Heart left ventricle (tissue), 13 donors: Measurements from ENCODE around the gene APOBEC2.

ENCODE experiments used
- CTCF ChIP-seq, 12 donors: fragments of 200-600 bp; sonication (generic) in 4 of 12; IDR thresholded peaks; one replicate each; pipeline versions ENCODE4 v1.5.0 to v1.8.0; 2018 to 2022; ENCODE audit warnings: antibody characterized with exemption in 12 of 12, mild to moderate bottlenecking in 5 of 12
- POLR2A ChIP-seq, 2 donors: fragments of 450-650 bp; IDR thresholded peaks; one replicate each; pipeline ENCODE4 v1.6.1; 2017; ENCODE audit warnings: antibody characterized with exemption in 2 of 2, mild to moderate bottlenecking in 2 of 2, moderate library complexity in 2 of 2
- donor health status: ischemic (EF 13 %, LVEDD 7.1; RV severe dilation, severe dysfunction).
- donor health status: DM: no; HTN: yes; CAD: no.
- donor health status: DM: no; HTN: no; CAD: no.
- donor health status: ischemic (EF 25% LVEDD 6.9; RV normal size, moderate dysfunction).
- donor health status: ischemic (EF 25% LVEDD 5.7; RV mildly dilated, moderate dysfunction).
- donor health status: ischemic (EF 35%, LVEDD 5.7; RV mildly dilated, moderate dysfunction).
- donor health status: nonischemic (EF 11% LVEDD 7.7; RV severe dilation, severe dysfunction).
- donor health status: DM: yes; HTN: yes; CAD: no.
- donor health status: PGD.
- donor health status: ischemic (EF 29% LVEDD 5.4; RV normal size, mild dysfunction).
- donor health status: nonischemic (EF 23%, LVEDD 6.1; RV moderate dilation, normal function).

- TF ChIP-seq CTCF (IDR thresholded peaks at IDR 0.05), result no peak
- no peak for TF ChIP-seq POLR2A (IDR thresholded peaks at IDR 0.05)
Observed at GRCh38 chr6:41047306-41047705, 5.7 kb upstream of the APOBEC2 start.
